ENCODE data around the gene IFRD2. TPM values are rescaled to one million over a fixed set of nuclear protein-coding genes. Genes with fewer than 3 reads are reported as not detected.
"Not testable (repeated sequence)": the region's sequence is repeated elsewhere in the genome, so short reads cannot be mapped to it uniquely, and the experiment has no call there.

The IFRD2 gene
- polyA plus RNA-seq, 1 donor = 55.4 TPM

DNA sequence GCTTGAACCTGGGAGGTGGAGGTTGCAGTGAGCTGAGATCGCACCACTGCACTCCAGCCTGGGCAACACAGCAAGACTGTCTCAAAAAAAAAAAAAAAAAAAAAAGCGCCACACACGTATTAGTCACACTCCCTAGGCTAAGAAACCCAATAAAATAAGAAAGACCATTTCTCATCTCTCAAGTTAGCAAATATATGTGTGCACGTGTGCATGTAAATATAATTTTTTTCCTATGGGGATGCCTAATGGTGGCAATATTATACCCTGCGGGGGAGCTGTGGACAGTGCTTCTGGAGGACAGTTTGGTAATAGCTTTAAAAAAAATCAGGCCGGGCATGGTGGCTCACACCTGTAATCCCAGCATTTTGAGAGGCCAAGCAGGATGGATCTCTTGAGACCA is 8.1 kb downstream of the IFRD2 start:
- no CpG with 5 or more reads among the region's 6 CpGs for WGBS (ENCODE audit: insufficient coverage, low lambda C conversion rate)
- not testable (repeated sequence) for DNase-seq; H3K27ac ChIP-seq (ENCODE audit: low read length); H3K4me1 ChIP-seq (ENCODE audit: control insufficient read depth, insufficient read depth, low read length); H3K4me3 ChIP-seq (ENCODE audit: low read length); H3K27me3 ChIP-seq (ENCODE audit: control insufficient read depth, insufficient read depth, low read length); H3K9me3 ChIP-seq (ENCODE audit: control insufficient read depth, low read depth, low read length)
- H3K36me3 ChIP-seq (ENCODE audit: control insufficient read depth, insufficient read depth, low read length) = peaks cover 25% of the 10 kb centered on the region

DNA sequence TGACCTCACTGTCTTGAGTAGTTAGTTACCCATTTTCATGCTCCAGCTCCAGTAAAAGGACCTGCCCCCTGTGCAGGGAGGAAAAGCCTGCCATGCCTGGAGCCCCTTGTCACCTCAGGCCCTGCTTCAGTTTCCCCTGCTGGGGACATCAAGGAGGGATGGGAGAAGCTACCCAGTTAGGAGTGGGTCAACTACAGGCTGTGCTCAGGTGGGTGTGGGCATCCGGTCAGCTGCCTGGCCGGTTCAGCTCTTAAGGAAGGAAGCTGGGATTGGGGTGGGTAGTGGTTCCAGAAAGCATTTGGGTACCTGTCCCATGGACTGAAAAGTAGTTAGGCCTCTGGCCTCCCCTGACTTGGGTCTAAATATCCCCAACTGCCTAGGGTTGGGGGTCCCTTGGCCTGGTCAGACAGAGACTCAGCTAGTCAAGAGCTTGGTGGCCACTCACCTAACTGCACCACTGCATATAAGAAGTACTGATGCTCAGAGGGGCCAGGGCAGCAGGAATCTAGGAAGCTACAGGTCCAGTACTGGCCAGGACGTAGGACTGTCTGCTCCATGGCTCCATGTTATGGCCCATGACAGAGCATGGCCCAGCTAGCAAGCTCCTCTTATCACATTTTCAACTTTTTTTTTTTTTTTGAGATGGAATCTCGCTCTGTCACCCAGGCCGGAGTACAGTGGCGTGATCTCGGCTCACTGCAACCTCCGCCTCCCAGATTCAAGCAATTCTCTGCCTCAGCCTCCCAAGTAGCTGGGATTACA is 12.8 kb downstream of the IFRD2 start:
- WGBS (ENCODE audit: insufficient coverage, low lambda C conversion rate) = no CpG with 5 or more reads among the region's 8 CpGs
- H3K4me3 ChIP-seq (ENCODE audit: low read length) = no peak overlapping the region
- peaks cover 31% of the 10 kb centered on the region for H3K36me3 ChIP-seq (ENCODE audit: control insufficient read depth, insufficient read depth, low read length)
- H3K9me3 ChIP-seq (ENCODE audit: control insufficient read depth, low read depth, low read length) = peaks cover 8% of the 10 kb centered on the region
- DNase-seq = no peak
- H3K4me1 ChIP-seq (ENCODE audit: control insufficient read depth, insufficient read depth, low read length) = no peaks in the 10 kb centered on the region
- H3K27me3 ChIP-seq (ENCODE audit: control insufficient read depth, insufficient read depth, low read length) = peaks cover 22% of the 10 kb centered on the region
- no peak overlapping the region for H3K27ac ChIP-seq (ENCODE audit: low read length)

- H3K4me3 ChIP-seq (ENCODE audit: low read length) = no peak within 1 kb of the TSS
- H3K27me3 ChIP-seq (ENCODE audit: control insufficient read depth, insufficient read depth, low read length) = peaks cover 28% of the 10 kb centered on the region
- DNase-seq = no peak
- no CpG with 5 or more reads among the region's 2 CpGs for WGBS (ENCODE audit: insufficient coverage, low lambda C conversion rate)
- H3K4me1 ChIP-seq (ENCODE audit: control insufficient read depth, insufficient read depth, low read length) = peaks cover 5% of the 10 kb centered on the region
- peaks cover 36% of the 10 kb centered on the region for H3K36me3 ChIP-seq (ENCODE audit: control insufficient read depth, insufficient read depth, low read length)
- peaks cover 8% of the 10 kb centered on the region for H3K9me3 ChIP-seq (ENCODE audit: control insufficient read depth, low read depth, low read length)
- H3K27ac ChIP-seq (ENCODE audit: low read length) = no peak within 1 kb of the TSS
Measured at GRCh38 chr3:50278880-50279224, 13.4 kb downstream of the IFRD2 start, which contains the start of gene LSMEM2. LSMEM2 (plus strand) TSS chr3:50279087; CDS start chr3:50279114, 27 bp downstream.

DNA sequence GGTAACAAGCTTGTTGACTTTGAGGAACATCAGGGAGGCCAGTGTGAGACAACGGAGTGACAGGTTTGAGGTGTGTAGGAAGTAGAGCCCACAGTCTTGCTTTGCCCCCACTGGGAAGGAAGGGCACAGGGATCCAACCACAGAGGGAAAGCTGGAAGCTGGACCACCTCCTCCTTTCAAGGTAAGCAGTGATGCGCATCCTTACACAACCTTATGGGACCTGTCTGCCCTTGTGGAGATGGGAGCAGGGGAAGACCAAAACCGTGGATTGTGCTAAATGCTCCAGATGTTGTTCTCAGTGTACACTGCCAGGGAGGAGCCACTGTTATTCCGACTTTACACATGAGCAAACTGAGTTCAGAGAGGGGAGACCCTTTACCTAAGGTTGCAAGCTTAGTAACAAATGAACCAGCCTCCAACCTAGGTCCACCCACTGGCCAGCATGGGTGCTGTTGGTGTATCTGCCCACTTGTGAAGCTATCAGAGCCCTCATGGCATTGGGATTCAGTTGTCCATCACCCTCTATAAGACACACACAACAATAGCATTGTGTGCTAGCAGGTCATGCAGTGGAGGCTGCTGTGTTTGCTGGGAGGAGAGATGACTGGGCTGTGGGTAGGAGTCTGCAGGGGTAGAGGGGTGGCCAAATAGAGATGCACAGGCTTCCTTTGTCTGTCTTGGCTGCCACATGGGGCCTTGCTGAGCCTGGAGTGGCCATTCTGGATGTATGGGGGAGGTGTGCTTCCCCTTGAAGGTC is 13.9 kb downstream of the IFRD2 start:
- H3K27me3 ChIP-seq (ENCODE audit: control insufficient read depth, insufficient read depth, low read length) = peaks cover 32% of the 10 kb centered on the region
- H3K27ac ChIP-seq (ENCODE audit: low read length) = no peak overlapping the region
- peaks cover 39% of the 10 kb centered on the region for H3K36me3 ChIP-seq (ENCODE audit: control insufficient read depth, insufficient read depth, low read length)
- H3K9me3 ChIP-seq (ENCODE audit: control insufficient read depth, low read depth, low read length) = peaks cover 13% of the 10 kb centered on the region
- H3K4me1 ChIP-seq (ENCODE audit: control insufficient read depth, insufficient read depth, low read length) = peaks cover 11% of the 10 kb centered on the region
- DNase-seq = no peak
- H3K4me3 ChIP-seq (ENCODE audit: low read length) = no peak overlapping the region
- WGBS (ENCODE audit: insufficient coverage, low lambda C conversion rate) = no CpG with 5 or more reads among the region's 4 CpGs

GRCh38 chr3:50276762-50277101 is 15.5 kb downstream of the IFRD2 start:
- H3K4me1 ChIP-seq (ENCODE audit: control insufficient read depth, insufficient read depth, low read length) = peaks cover 25% of the 10 kb centered on the region
- H3K36me3 ChIP-seq (ENCODE audit: control insufficient read depth, insufficient read depth, low read length) = peaks cover 41% of the 10 kb centered on the region
- no peak overlapping the region for H3K27ac ChIP-seq (ENCODE audit: low read length)
- no peak overlapping the region for H3K4me3 ChIP-seq (ENCODE audit: low read length)
- DNase-seq = no peak
- 17% methylated on average over 1 of the region's 17 CpGs for WGBS (ENCODE audit: insufficient coverage, low lambda C conversion rate)
- peaks cover 13% of the 10 kb centered on the region for H3K9me3 ChIP-seq (ENCODE audit: control insufficient read depth, low read depth, low read length)
- H3K27me3 ChIP-seq (ENCODE audit: control insufficient read depth, insufficient read depth, low read length) = peaks cover 33% of the 10 kb centered on the region

GRCh38 chr3:50275996-50276761 is 16.1 kb downstream of the IFRD2 start:
- peaks cover 13% of the 10 kb centered on the region for H3K9me3 ChIP-seq (ENCODE audit: control insufficient read depth, low read depth, low read length)

GRCh38 chr3:50275141-50275995 is 16.9 kb downstream of the IFRD2 start:
- Histone ChIP-seq H3K27me3 (ENCODE audit: control insufficient read depth, insufficient read depth, low read length) (peaks cover 33% of the 10 kb centered on the region), H3K27ac (ENCODE audit: low read length) (no peak overlapping the region), H3K36me3 (ENCODE audit: control insufficient read depth, insufficient read depth, low read length) (peaks cover 41% of the 10 kb centered on the region), H3K4me3 (ENCODE audit: low read length) (no peak overlapping the region), H3K4me1 (ENCODE audit: control insufficient read depth, insufficient read depth, low read length) (peaks cover 38% of the 10 kb centered on the region), H3K9me3 (ENCODE audit: control insufficient read depth, low read depth, low read length) (peaks cover 13% of the 10 kb centered on the region)
- no CpG with 5 or more reads among the region's 65 CpGs for WGBS (ENCODE audit: insufficient coverage, low lambda C conversion rate)
- DNase-seq = no peak

More at GRCh38 chr3:50275996-50276761, 16.1 kb downstream of the IFRD2 start:
- Histone ChIP-seq H3K4me3 (ENCODE audit: low read length) (no peak overlapping the region), H3K27me3 (ENCODE audit: control insufficient read depth, insufficient read depth, low read length) (peaks cover 33% of the 10 kb centered on the region), H3K4me1 (ENCODE audit: control insufficient read depth, insufficient read depth, low read length) (peaks cover 30% of the 10 kb centered on the region), H3K36me3 (ENCODE audit: control insufficient read depth, insufficient read depth, low read length) (peaks cover 41% of the 10 kb centered on the region), H3K27ac (ENCODE audit: low read length) (no peak overlapping the region)
- no peak for DNase-seq
- no CpG with 5 or more reads among the region's 79 CpGs for WGBS (ENCODE audit: insufficient coverage, low lambda C conversion rate)

DNA sequence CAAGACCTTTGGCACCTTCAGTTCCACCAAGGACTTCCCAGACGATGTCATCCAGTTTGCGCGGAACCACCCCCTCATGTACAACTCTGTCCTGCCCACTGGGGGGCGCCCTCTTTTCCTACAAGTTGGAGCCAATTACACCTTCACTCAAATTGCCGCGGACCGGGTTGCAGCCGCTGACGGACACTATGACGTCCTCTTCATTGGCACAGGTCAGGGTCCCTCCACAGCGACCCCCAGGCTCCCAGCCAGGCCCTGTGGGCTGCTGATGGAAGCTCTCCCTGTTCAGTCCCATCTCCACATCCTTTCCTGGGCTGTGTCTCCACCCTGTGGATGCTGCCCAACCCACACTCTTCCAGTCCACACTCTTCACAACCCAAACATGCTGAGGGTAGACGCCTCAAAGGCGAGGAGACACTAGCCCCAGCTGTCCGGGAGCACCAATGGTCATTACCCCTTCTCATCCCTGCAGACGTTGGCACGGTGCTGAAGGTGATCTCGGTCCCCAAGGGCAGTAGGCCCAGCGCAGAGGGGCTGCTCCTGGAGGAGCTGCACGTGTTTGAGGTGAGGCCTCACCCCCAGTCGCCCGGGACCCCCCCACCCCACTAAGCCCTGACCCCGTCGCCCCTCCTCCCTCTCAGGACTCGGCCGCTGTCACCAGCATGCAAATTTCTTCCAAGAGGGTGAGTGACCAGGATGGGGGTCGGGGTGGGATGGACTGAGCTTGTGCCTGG is 17.7 kb downstream of the IFRD2 start:
- Histone ChIP-seq H3K36me3 (ENCODE audit: control insufficient read depth, insufficient read depth, low read length) (peaks cover 41% of the 10 kb centered on the region), H3K27ac (ENCODE audit: low read length) (no peak overlapping the region), H3K4me3 (ENCODE audit: low read length) (no peak overlapping the region), H3K4me1 (ENCODE audit: control insufficient read depth, insufficient read depth, low read length) (peaks cover 42% of the 10 kb centered on the region), H3K9me3 (ENCODE audit: control insufficient read depth, low read depth, low read length) (peaks cover 13% of the 10 kb centered on the region), H3K27me3 (ENCODE audit: control insufficient read depth, insufficient read depth, low read length) (peaks cover 33% of the 10 kb centered on the region)
- peak; percentile 63 to 71 for DNase-seq
- 47% methylated on average over 5 of the region's 26 CpGs for WGBS (ENCODE audit: insufficient coverage, low lambda C conversion rate)

- peaks cover 33% of the 10 kb centered on the region for H3K27me3 ChIP-seq (ENCODE audit: control insufficient read depth, insufficient read depth, low read length)
- peaks cover 13% of the 10 kb centered on the region for H3K9me3 ChIP-seq (ENCODE audit: control insufficient read depth, low read depth, low read length)
- WGBS (ENCODE audit: insufficient coverage, low lambda C conversion rate) = no CpG with 5 or more reads among the region's 31 CpGs
- peaks cover 40% of the 10 kb centered on the region for H3K36me3 ChIP-seq (ENCODE audit: control insufficient read depth, insufficient read depth, low read length)
- H3K27ac ChIP-seq (ENCODE audit: low read length) = no peak overlapping the region
- peaks cover 48% of the 10 kb centered on the region for H3K4me1 ChIP-seq (ENCODE audit: control insufficient read depth, insufficient read depth, low read length)
- H3K4me3 ChIP-seq (ENCODE audit: low read length) = no peak overlapping the region
- no peak for DNase-seq
Measured at GRCh38 chr3:50273689-50274065, 18.6 kb downstream of the IFRD2 start.

Measured in large intestine (tissue), 3 donors.